Keratinocyte (primary cell): ENCODE data around the gene GZF1.

Experiments used
- EZH2 ChIP-seq: IDR thresholded peaks from one replicate; pipeline ENCODE4 v1.6.1; 2012; ENCODE audit warnings: inconsistent platforms, mild to moderate bottlenecking, low read length, moderate library complexity
- TF ChIP-seq, protein P1 (sequence below), 3 experiments: IDR thresholded peaks in 1 of 3; conservative IDR thresholded peaks in 1 of 3; optimal IDR thresholded peaks in 1 of 3; 2 replicates in 2 of 3; 3 replicates in 1 of 3; pipeline versions ENCODE3 to v1.5.1; 2011; ENCODE audit warnings: low read length in 3 of 3, mild to moderate bottlenecking in 3 of 3, moderate library complexity in 2 of 3, control low read depth in 1 of 3, inconsistent platforms in 1 of 3; ENCODE audit not compliant: insufficient read depth in 2 of 3; ENCODE audit errors: extremely low read depth in 1 of 3

GRCh38 chr20:23406880-23407279 lies 44.9 kb downstream of the GZF1 start:
- TF ChIP-seq, protein P1, sequence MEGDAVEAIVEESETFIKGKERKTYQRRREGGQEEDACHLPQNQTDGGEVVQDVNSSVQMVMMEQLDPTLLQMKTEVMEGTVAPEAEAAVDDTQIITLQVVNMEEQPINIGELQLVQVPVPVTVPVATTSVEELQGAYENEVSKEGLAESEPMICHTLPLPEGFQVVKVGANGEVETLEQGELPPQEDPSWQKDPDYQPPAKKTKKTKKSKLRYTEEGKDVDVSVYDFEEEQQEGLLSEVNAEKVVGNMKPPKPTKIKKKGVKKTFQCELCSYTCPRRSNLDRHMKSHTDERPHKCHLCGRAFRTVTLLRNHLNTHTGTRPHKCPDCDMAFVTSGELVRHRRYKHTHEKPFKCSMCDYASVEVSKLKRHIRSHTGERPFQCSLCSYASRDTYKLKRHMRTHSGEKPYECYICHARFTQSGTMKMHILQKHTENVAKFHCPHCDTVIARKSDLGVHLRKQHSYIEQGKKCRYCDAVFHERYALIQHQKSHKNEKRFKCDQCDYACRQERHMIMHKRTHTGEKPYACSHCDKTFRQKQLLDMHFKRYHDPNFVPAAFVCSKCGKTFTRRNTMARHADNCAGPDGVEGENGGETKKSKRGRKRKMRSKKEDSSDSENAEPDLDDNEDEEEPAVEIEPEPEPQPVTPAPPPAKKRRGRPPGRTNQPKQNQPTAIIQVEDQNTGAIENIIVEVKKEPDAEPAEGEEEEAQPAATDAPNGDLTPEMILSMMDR (optimal IDR thresholded peaks at IDR 0.05 in 1 of 3, IDR thresholded peaks at IDR 0.05 in 1 of 3, conservative IDR thresholded peaks at IDR 0.05 in 1 of 3; ENCODE audit: extremely low read depth in 1 of 3, insufficient read depth in 2 of 3, low read length in 3 of 3), result no peak
- no peak for TF ChIP-seq EZH2
